ENCODE data around the gene VPS13D.

Gene VPS13D

DNA sequence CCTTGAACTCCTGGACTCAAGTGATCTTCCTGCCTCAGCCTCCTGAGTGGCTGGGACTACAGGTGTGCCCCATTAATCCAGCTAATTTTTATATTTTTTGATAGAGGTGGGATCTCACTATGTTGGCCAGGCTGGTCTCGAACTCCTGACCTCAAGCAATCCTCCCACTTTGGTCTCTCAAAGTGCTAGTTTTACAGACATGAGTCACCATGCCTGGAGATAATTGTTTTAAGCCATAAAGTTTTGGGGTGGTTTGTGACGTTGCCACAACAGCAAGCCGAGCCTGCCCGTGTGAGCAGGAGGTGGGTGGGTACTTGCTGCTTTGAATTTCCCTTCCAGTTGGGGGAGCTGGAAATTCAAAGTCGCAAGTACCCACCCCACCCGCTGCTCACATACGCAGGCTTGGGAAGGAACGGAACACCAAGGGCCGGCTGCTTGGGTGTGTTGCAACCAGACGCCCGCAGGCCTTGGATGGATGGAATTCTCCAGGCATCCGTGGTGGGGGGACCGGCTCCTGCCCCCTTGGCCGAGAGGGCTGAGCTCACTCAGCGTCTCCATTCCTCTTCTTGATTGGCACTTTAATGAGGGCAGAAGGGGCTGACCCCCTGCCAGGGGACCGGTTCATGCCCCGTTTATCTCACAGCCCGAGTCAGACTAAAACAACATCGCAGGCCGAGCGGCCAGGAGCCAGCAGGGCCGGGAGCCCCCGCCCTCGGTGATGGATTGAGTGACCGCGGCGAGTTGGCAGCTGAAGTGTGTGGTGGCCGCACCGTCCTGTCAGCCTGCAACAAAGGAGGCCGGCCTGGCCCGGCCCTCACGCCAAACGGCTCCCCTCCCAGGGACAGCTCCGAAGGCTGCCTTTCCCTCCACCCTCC, 310.1 kb downstream of the VPS13D start:
- 0 out of 2 replicates have a peak, but pooled peaks have one; percentile 27 for TF ChIP-seq ARNT (IDR thresholded peaks at IDR 0.05)
- no peak for TF ChIP-seq L3MBTL2 (conservative IDR thresholded peaks at IDR 0.05)
- TF ChIP-seq CTBP1 (IDR thresholded peaks at IDR 0.05; ENCODE audit: borderline replicate concordance), result peak; percentile 92
- TF ChIP-seq, protein P1, sequence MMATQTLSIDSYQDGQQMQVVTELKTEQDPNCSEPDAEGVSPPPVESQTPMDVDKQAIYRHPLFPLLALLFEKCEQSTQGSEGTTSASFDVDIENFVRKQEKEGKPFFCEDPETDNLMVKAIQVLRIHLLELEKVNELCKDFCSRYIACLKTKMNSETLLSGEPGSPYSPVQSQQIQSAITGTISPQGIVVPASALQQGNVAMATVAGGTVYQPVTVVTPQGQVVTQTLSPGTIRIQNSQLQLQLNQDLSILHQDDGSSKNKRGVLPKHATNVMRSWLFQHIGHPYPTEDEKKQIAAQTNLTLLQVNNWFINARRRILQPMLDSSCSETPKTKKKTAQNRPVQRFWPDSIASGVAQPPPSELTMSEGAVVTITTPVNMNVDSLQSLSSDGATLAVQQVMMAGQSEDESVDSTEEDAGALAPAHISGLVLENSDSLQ (IDR thresholded peaks at IDR 0.05), result peak; percentile 98
- no peak for TF ChIP-seq SUZ12 (IDR thresholded peaks at IDR 0.05)
- peak; percentile 81; the same call in 1 of the 2 replicates for TF ChIP-seq FOXM1 (IDR thresholded peaks at IDR 0.05; ENCODE audit: borderline replicate concordance)
- TF ChIP-seq FOXA1 (IDR thresholded peaks at IDR 0.05), result no peak
- ChIA-PET CTCF (interaction anchor here (1.4 kb wide), 1 partner anchor 10 kb away, joined by 3 read pairs; no protein-coding TSS in a partner anchor), POLR2A (interaction anchor here (0.6 to 2.8 kb wide), 4 partner anchors 11 to 101 kb away, joined by 3 to 12 read pairs (median 4); partner anchors contain the start of gene DHRS3)
- DNase-seq (ENCODE audit: extremely low spot score), result peak; percentile 72

GRCh38 chr1:12540580-12541273, 310.9 kb downstream of the VPS13D start:
- POLR2A ChIA-PET, result interaction anchor here (0.6 to 2.8 kb wide), 4 partner anchors 12 to 102 kb away, joined by 3 to 12 read pairs (median 4); partner anchors contain the start of gene DHRS3
- TF ChIP-seq LEF1 (IDR thresholded peaks at IDR 0.05; ENCODE audit: borderline replicate concordance) (no peak), L3MBTL2 (conservative IDR thresholded peaks at IDR 0.05) (no peak), SUZ12 (IDR thresholded peaks at IDR 0.05) (no peak), HDGF (IDR thresholded peaks at IDR 0.05; ENCODE audit: borderline replicate concordance) (0 out of 2 replicates have a peak, but pooled peaks have one; percentile 38)
- CTCF ChIA-PET, result interaction anchor here (1.4 kb wide), 1 partner anchor 9 kb away, joined by 3 read pairs; no protein-coding TSS in a partner anchor
- DNase-seq (ENCODE audit: extremely low spot score), result no peak

- DNase-seq (ENCODE audit: extremely low spot score), result peak; percentile 17
- CTCF ChIA-PET, result no interaction called here
- TF ChIP-seq TARDBP (IDR thresholded peaks at IDR 0.05), result no peak
- no peak for TF ChIP-seq FOXA1 (IDR thresholded peaks at IDR 0.05)
- TF ChIP-seq FOXM1 (IDR thresholded peaks at IDR 0.05; ENCODE audit: borderline replicate concordance), result no peak
- no peak for TF ChIP-seq CTBP1 (IDR thresholded peaks at IDR 0.05; ENCODE audit: borderline replicate concordance)
- POLR2A ChIA-PET, result interaction anchor here (2.8 kb wide), 1 partner anchor 77 kb away, joined by 12 read pairs; the partner anchor contains the start of gene DHRS3
Observed at GRCh38 chr1:12541274-12542137, 311.7 kb downstream of the VPS13D start.

- peak; percentile 3 for DNase-seq (ENCODE audit: extremely low spot score)
- ChIA-PET POLR2A (interaction anchor here (2.8 kb wide), 1 partner anchor 77 kb away, joined by 12 read pairs; the partner anchor contains the start of gene DHRS3), CTCF (no interaction called here)
- TF ChIP-seq BHLHE40 (IDR thresholded peaks at IDR 0.05; ENCODE audit: borderline replicate concordance) (no peak), FOXM1 (IDR thresholded peaks at IDR 0.05; ENCODE audit: borderline replicate concordance) (no peak), ELF4 (IDR thresholded peaks at IDR 0.05) (no peak), NFRKB (IDR thresholded peaks at IDR 0.05) (no peak), SP1 (IDR thresholded peaks at IDR 0.05) (no peak), FOXA1 (IDR thresholded peaks at IDR 0.05) (no peak), TARDBP (IDR thresholded peaks at IDR 0.05) (no peak), SUZ12 (IDR thresholded peaks at IDR 0.05) (no peak), HDGF (IDR thresholded peaks at IDR 0.05; ENCODE audit: borderline replicate concordance) (no peak), L3MBTL2 (conservative IDR thresholded peaks at IDR 0.05) (no peak), ARNT (IDR thresholded peaks at IDR 0.05) (no peak), LEF1 (IDR thresholded peaks at IDR 0.05; ENCODE audit: borderline replicate concordance) (no peak), ZNF384 (IDR thresholded peaks at IDR 0.05) (no peak), FOXK2 (IDR thresholded peaks at IDR 0.05) (no peak), CTBP1 (IDR thresholded peaks at IDR 0.05; ENCODE audit: borderline replicate concordance) (no peak)
- TF ChIP-seq, protein P1 (IDR thresholded peaks at IDR 0.05), result no peak
Observed at GRCh38 chr1:12542138-12542465, 312.3 kb downstream of the VPS13D start.

DNA sequence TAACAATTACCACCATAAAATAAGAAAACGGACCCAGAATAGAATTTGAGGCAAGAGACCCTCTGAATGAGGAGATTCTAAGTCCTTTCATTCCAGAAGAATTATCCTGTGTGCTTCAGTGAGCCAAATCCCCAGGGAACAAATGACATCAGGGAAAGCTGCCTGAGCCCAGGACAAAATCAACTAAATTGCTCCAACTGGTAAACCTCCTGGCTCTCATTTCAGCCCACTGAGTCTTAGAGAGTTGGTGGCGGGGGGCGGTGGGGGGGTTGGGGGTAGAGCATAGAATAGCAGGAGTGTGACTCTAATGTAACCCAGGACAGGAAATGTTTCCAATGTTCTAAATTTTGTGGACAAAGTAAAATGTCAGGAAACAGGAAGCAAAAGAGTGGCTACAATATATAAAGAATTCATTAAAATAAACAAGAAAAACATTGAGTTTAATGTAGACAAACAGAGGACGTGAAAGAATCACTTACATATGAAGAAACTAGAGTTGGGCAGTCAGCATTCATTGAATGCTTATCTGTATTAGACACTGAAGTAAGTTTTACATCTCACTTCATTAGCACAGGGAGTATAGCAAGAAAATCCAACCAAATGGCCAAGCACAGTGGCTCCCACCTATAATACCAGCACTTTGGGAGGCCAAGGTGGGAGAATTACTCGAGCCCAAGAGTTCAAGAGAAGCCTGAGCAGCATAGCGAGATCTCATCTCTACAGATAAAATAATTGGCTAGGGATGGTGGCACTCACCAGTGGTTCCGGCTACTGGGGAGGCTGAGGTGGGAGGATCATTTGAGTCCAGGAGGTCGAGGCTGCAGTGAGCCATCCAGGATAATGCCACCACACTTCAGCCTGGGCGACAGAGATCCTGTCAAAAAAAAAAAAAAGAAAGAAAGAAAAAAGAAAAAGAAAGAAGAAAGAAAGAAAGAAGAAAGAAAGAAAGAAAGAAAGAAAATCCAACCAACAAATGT, 313.1 kb downstream of the VPS13D start:
- ChIA-PET CTCF (no interaction called here), POLR2A (no interaction called here)
- TF ChIP-seq CTBP1 (IDR thresholded peaks at IDR 0.05; ENCODE audit: borderline replicate concordance), result no peak
- TF ChIP-seq, protein P1 (IDR thresholded peaks at IDR 0.05), result peak; percentile 72
- DNase-seq (ENCODE audit: extremely low spot score), result peak; percentile 11
